Ascending aorta (tissue), 2 donors: ENCODE results near the gene TASP1. TPM values are rescaled to one million over a fixed set of nuclear protein-coding genes. Genes with fewer than 3 reads are reported as not detected.
"Not testable (repeated sequence)": the region's sequence is repeated elsewhere in the genome, so short reads cannot be mapped to it uniquely, and the experiment has no call there.

Source experiments
- DNase-seq, 2 donors: peaks; one replicate each; pipeline ENCODE4 v3.0.0-alpha.2; 2019; ENCODE audit warnings: low spot score in 2 of 2
- H3K27ac ChIP-seq, 2 donors: fragments of 200-600 bp; sonication (generic); one replicate each; pipeline ENCODE4 v1.5.1; 2016 to 2017; ENCODE audit warnings: mild to moderate bottlenecking in 1 of 2
- H3K27me3 ChIP-seq: fragments of 200-600 bp; sonication (generic); one replicate; pipeline ENCODE4 v1.5.1; 2017
- H3K36me3 ChIP-seq, 2 donors: fragments of 200-600 bp; sonication (generic); one replicate each; pipeline ENCODE4 v1.5.1; 2016
- H3K4me1 ChIP-seq, 2 donors: fragments of 200-600 bp; sonication (generic); one replicate each; pipeline ENCODE4 v1.5.1; 2016 to 2017; ENCODE audit warnings: mild to moderate bottlenecking in 1 of 2
- H3K4me3 ChIP-seq, 2 donors: fragments of 200-600 bp; sonication (generic); one replicate each; pipeline ENCODE4 v1.5.1; 2016 to 2017; ENCODE audit warnings: mild to moderate bottlenecking in 1 of 2
- H3K9me3 ChIP-seq, 2 donors: fragments of 200-600 bp; sonication (generic); one replicate each; pipeline ENCODE4 v1.5.1; 2016
- CTCF ChIP-seq, 3 experiments: fragments of 200-600 bp in 2 of 3; fragments of 450-650 bp in 1 of 3; sonication (generic) in 2 of 3; IDR thresholded peaks; one replicate each; pipeline ENCODE4 v1.5.1; 2016 to 2019; ENCODE audit warnings: antibody characterized with exemption in 3 of 3, mild to moderate bottlenecking in 1 of 3, moderate library complexity in 1 of 3
- intact Hi-C: fragments of 100-400 bp; cut with DNase I; formaldehyde crosslinking; loops from one replicate; pipeline ENCODE4 v1.15.1; 2023
- total RNA-seq: library from RNA; depleted of rRNA; stranded (reverse); fragments of >200 nt; gene quantifications from one replicate; pipeline ENCODE4 v1.1.0, GENCODE V29; 2016

TASP1 gene
- total RNA-seq, 1 donor from 2014 or later = 17.2 TPM

DNA sequence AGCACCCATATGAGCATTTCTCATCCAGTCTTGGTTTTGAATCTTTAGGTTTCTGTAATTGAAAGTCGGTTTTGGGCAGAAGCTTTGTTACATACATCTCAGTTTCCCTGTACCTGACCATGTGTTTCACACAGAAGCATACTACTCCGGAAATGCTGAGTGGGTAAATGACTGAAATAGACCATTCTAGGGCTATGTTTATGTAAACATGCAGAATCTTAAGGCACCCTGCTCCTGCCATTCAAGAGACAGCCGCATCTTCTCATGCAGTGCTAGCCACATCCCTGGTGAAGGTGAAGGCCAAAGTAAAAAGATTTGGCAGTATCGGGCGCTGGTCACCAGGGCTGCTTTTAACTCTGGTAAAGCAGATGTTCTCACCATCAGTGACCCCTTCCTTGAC, 246.3 kb downstream of the TASP1 start:
- Histone ChIP-seq H3K4me1 (no peaks in the 10 kb centered on the region), H3K27me3 (no peaks in the 10 kb centered on the region), H3K4me3 (no peak overlapping the region), H3K27ac (no peak overlapping the region), H3K9me3 (no peaks in the 10 kb centered on the region), H3K36me3 (peaks cover 0 to 32% of the 10 kb centered on the region in 2 donors)
- no peak for TF ChIP-seq CTCF (IDR thresholded peaks at IDR 0.05)
- intact Hi-C loops = no loop called here
- no peak for DNase-seq

DNA sequence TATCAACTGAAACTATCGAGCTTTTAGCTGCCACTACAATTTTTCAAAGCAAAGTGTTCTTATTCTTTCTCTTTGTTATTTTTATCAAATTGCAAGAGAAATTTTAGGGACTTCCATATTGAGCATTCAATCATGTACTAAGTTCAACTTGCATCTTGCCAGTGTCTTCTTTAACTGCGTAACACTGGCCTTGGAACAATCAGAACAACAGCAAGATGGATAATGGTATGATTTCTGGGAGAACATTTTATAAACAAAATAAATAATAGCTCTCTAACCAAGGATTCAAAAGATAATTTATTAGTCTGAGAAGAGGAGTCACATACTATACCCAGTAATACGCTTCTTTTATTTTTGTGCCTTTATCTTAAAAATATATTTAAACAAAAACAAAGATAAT, 249.6 kb downstream of the TASP1 start:
- no peaks in the 10 kb centered on the region for H3K9me3 ChIP-seq
- H3K4me3 ChIP-seq = no peak overlapping the region
- H3K36me3 ChIP-seq = peaks cover 0 to 50% of the 10 kb centered on the region in 2 donors
- TF ChIP-seq CTCF (IDR thresholded peaks at IDR 0.05) = no peak
- H3K27me3 ChIP-seq = no peaks in the 10 kb centered on the region
- H3K4me1 ChIP-seq = no peaks in the 10 kb centered on the region
- DNase-seq = no peak
- intact Hi-C loops = no loop called here
- no peak overlapping the region for H3K27ac ChIP-seq

GRCh38 chr20:13384132-13384531, 254.6 kb downstream of the TASP1 start:
- Histone ChIP-seq H3K36me3 (peaks cover 0 to 36% of the 10 kb centered on the region in 2 donors), H3K4me1 (no peaks in the 10 kb centered on the region), H3K27me3 (no peaks in the 10 kb centered on the region), H3K9me3 (peaks cover 8 to 25% of the 10 kb centered on the region in 2 donors), H3K27ac (no peak overlapping the region), H3K4me3 (no peak overlapping the region)
- TF ChIP-seq CTCF (IDR thresholded peaks at IDR 0.05) = no peak
- no peak for DNase-seq
- intact Hi-C loops = no loop called here

GRCh38 chr20:13382786-13383185, 255.9 kb downstream of the TASP1 start:
- intact Hi-C loops = no loop called here
- no peak overlapping the region for H3K27ac ChIP-seq
- peaks cover 0 to 23% of the 10 kb centered on the region in 2 donors for H3K36me3 ChIP-seq
- H3K4me1 ChIP-seq = no peaks in the 10 kb centered on the region
- DNase-seq = no peak
- TF ChIP-seq CTCF (IDR thresholded peaks at IDR 0.05) = no peak
- no peaks in the 10 kb centered on the region for H3K27me3 ChIP-seq
- H3K4me3 ChIP-seq = no peak overlapping the region
- H3K9me3 ChIP-seq = peaks cover 8 to 35% of the 10 kb centered on the region in 2 donors

DNA sequence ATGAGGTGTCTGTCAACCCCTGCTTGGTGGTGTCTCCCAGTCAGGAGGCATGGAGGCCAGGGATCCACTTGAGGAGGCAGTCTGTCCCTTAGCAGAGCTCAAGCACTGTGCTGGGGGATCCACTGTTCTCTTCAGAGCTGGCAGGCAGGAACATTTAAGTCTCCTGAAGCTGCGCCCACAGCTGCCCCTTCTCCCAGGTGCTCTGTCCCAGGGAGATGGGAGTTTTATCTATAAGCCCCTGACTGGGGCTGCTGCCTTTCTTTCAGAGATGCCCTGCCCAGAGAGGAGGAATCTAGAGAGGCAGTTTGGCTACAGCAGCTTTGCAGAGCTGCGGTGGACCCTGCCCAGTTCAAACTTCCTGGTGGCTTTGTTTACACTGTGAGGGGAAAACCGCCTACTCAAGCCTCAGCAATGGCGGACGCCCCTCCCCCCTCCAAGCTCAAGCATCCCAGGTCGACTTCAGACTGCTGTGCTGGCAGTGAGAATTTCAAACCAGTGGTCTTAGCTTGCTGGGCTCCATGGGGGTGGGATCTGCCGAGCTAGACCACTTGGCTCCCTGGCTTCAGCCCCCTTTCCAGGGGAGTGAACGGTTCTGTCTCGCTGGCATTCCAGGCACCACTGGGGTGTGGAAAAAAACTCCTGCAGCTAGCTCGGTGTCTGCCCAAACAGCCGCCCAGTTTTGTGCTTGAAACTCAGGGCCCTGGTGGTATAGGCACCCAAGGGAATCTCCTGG, 258.1 kb downstream of the TASP1 start:
- H3K27me3 ChIP-seq, H3K27ac ChIP-seq, H3K4me3 ChIP-seq, DNase-seq, H3K4me1 ChIP-seq, intact Hi-C loops: not testable (repeated sequence)
- H3K9me3 ChIP-seq = peaks cover 19 to 53% of the 10 kb centered on the region in 2 donors
- H3K36me3 ChIP-seq = peaks cover 0 to 15% of the 10 kb centered on the region in 2 donors

GRCh38 chr20:13373400-13373799, 265.3 kb downstream of the TASP1 start:
- no peak for DNase-seq
- no peaks in the 10 kb centered on the region for H3K4me1 ChIP-seq
- H3K27me3 ChIP-seq = no peaks in the 10 kb centered on the region
- intact Hi-C loops = no loop called here
- H3K27ac ChIP-seq = no peak overlapping the region
- H3K9me3 ChIP-seq = peaks cover 11 to 42% of the 10 kb centered on the region in 2 donors
- TF ChIP-seq CTCF (IDR thresholded peaks at IDR 0.05) = no peak
- H3K4me3 ChIP-seq = no peak overlapping the region
- H3K36me3 ChIP-seq = no peaks in the 10 kb centered on the region
